ENCODE results near the gene NFU1. TPM values are rescaled to one million over a fixed set of nuclear protein-coding genes. Genes with fewer than 3 reads are reported as not detected.
A peak's percentile ranks its signal among the peaks of the same experiment; 100 is the strongest.

Gene NFU1
- total and polyA plus RNA-seq, 2 experiments from 2014 or later = 39.9 to 102 TPM

DNA sequence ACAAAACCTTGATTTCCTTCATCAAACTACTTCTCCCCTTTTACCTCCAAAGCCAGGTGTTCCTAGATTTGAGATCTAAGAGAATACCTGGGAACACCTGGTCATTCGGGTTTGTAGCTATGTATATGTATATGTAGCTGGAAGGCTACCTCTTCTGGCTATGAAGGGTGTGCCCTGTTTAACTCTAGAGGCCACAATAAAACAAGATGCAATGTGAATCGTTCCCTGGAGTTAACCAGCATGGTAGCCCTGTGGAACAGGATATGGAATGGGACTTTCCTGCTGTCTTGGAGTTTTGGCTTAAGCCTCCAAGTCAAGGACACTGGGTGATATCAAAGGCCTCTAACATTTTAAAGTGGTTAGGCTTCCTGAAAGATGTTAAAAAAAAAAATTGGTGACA, 17.7 kb upstream of the NFU1 start (continued):
- TF ChIP-seq, protein P1, sequence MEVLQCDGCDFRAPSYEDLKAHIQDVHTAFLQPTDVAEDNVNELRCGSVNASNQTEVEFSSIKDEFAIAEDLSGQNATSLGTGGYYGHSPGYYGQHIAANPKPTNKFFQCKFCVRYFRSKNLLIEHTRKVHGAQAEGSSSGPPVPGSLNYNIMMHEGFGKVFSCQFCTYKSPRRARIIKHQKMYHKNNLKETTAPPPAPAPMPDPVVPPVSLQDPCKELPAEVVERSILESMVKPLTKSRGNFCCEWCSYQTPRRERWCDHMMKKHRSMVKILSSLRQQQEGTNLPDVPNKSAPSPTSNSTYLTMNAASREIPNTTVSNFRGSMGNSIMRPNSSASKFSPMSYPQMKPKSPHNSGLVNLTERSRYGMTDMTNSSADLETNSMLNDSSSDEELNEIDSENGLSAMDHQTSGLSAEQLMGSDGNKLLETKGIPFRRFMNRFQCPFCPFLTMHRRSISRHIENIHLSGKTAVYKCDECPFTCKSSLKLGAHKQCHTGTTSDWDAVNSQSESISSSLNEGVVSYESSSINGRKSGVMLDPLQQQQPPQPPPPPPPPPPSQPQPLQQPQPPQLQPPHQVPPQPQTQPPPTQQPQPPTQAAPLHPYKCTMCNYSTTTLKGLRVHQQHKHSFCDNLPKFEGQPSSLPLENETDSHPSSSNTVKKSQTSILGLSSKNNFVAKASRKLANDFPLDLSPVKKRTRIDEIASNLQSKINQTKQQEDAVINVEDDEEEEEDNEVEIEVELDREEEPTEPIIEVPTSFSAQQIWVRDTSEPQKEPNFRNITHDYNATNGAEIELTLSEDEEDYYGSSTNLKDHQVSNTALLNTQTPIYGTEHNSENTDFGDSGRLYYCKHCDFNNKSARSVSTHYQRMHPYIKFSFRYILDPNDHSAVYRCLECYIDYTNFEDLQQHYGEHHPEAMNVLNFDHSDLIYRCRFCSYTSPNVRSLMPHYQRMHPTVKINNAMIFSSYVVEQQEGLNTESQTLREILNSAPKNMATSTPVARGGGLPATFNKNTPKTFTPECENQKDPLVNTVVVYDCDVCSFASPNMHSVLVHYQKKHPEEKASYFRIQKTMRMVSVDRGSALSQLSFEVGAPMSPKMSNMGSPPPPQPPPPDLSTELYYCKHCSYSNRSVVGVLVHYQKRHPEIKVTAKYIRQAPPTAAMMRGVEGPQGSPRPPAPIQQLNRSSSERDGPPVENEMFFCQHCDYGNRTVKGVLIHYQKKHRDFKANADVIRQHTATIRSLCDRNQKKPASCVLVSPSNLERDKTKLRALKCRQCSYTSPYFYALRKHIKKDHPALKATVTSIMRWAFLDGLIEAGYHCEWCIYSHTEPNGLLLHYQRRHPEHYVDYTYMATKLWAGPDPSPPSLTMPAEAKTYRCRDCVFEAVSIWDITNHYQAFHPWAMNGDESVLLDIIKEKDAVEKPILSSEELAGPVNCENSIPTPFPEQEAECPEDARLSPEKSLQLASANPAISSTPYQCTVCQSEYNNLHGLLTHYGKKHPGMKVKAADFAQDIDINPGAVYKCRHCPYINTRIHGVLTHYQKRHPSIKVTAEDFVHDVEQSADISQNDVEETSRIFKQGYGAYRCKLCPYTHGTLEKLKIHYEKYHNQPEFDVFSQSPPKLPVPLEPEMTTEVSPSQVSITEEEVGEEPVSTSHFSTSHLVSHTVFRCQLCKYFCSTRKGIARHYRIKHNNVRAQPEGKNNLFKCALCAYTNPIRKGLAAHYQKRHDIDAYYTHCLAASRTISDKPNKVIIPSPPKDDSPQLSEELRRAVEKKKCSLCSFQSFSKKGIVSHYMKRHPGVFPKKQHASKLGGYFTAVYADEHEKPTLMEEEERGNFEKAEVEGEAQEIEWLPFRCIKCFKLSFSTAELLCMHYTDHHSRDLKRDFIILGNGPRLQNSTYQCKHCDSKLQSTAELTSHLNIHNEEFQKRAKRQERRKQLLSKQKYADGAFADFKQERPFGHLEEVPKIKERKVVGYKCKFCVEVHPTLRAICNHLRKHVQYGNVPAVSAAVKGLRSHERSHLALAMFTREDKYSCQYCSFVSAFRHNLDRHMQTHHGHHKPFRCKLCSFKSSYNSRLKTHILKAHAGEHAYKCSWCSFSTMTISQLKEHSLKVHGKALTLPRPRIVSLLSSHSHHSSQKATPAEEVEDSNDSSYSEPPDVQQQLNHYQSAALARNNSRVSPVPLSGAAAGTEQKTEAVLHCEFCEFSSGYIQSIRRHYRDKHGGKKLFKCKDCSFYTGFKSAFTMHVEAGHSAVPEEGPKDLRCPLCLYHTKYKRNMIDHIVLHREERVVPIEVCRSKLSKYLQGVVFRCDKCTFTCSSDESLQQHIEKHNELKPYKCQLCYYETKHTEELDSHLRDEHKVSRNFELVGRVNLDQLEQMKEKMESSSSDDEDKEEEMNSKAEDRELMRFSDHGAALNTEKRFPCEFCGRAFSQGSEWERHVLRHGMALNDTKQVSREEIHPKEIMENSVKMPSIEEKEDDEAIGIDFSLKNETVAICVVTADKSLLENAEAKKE (CRISPR knock-in tag; IDR thresholded peaks at IDR 0.05) = no peak
- TF ChIP-seq, protein P2, sequence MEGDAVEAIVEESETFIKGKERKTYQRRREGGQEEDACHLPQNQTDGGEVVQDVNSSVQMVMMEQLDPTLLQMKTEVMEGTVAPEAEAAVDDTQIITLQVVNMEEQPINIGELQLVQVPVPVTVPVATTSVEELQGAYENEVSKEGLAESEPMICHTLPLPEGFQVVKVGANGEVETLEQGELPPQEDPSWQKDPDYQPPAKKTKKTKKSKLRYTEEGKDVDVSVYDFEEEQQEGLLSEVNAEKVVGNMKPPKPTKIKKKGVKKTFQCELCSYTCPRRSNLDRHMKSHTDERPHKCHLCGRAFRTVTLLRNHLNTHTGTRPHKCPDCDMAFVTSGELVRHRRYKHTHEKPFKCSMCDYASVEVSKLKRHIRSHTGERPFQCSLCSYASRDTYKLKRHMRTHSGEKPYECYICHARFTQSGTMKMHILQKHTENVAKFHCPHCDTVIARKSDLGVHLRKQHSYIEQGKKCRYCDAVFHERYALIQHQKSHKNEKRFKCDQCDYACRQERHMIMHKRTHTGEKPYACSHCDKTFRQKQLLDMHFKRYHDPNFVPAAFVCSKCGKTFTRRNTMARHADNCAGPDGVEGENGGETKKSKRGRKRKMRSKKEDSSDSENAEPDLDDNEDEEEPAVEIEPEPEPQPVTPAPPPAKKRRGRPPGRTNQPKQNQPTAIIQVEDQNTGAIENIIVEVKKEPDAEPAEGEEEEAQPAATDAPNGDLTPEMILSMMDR (conservative IDR thresholded peaks at IDR 0.05; ENCODE audit: low read depth in 2 of 2) = no peak

DNA sequence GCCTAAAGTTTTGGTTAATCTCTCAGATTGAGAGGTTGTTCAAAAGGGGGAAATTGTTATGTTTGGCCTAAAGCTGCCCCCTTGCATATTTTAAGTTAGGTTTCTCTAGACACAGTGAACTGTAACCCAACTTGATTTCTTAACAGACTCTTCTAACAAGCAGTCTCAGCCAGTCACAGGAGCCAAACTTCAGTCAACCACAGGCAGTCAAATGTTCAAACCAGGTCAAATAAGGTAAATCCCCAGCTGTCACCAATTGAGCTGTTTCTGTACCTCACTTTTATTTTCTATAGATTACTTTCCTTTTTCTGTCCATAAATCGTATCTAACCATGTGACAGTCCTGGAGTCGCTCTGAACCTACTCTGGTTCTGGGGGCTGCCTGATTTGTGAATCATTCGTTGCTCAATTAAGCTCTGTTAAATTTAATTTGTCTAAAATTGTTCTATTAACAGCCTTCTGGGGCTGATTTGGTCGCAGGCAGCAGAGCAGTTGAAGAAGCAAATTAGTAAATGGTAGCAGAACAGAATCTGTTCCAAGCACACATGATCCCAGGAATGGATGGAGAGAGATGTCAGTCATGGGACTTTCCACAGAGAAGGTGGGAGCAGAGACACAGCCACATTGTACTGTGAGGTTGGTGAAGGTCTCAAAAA, 16.4 kb upstream of the NFU1 start:
- H2AFZ ChIP-seq = peak overlapping the region; percentile 56; the same call in 1 of the 2 replicates
- no peaks in the 10 kb centered on the region for H3K27me3 ChIP-seq (ENCODE audit: insufficient read depth)
- H3K79me2 ChIP-seq (replicated peaks; ENCODE audit: insufficient read depth) = no peaks in the 10 kb centered on the region
- Mint-ChIP-seq H3K27ac (no peak overlapping the region), H3K4me1 (peaks cover 40% of the 10 kb centered on the region), H3K9me3 (no peaks in the 10 kb centered on the region), H3K36me3 (ENCODE audit: low read depth) (no peaks in the 10 kb centered on the region), H3K4me3 (no peak overlapping the region), H3K27me3 (ENCODE audit: insufficient read depth, low read depth, poor library complexity) (no peaks in the 10 kb centered on the region)
- H3K4me2 ChIP-seq = no peak overlapping the region
- no peaks in the 10 kb centered on the region for H3K36me3 ChIP-seq (ENCODE audit: insufficient read depth)
- H3K4me1 ChIP-seq (ENCODE audit: insufficient read depth) = peaks cover 38% of the 10 kb centered on the region
- H3K9me2 ChIP-seq (ENCODE audit: insufficient read depth) = no peaks in the 10 kb centered on the region; the same call in 1 of the 2 replicates
- H4K20me1 ChIP-seq (replicated peaks; ENCODE audit: insufficient read depth) = no peaks in the 10 kb centered on the region
- no peak for TF ChIP-seq JUNB (IDR thresholded peaks at IDR 0.05; ENCODE audit: unreplicated experiment)
- no peak for TF ChIP-seq CREB1 (CRISPR knock-in tag; IDR thresholded peaks at IDR 0.05; ENCODE audit: low read depth)
- TF ChIP-seq, protein P3, sequence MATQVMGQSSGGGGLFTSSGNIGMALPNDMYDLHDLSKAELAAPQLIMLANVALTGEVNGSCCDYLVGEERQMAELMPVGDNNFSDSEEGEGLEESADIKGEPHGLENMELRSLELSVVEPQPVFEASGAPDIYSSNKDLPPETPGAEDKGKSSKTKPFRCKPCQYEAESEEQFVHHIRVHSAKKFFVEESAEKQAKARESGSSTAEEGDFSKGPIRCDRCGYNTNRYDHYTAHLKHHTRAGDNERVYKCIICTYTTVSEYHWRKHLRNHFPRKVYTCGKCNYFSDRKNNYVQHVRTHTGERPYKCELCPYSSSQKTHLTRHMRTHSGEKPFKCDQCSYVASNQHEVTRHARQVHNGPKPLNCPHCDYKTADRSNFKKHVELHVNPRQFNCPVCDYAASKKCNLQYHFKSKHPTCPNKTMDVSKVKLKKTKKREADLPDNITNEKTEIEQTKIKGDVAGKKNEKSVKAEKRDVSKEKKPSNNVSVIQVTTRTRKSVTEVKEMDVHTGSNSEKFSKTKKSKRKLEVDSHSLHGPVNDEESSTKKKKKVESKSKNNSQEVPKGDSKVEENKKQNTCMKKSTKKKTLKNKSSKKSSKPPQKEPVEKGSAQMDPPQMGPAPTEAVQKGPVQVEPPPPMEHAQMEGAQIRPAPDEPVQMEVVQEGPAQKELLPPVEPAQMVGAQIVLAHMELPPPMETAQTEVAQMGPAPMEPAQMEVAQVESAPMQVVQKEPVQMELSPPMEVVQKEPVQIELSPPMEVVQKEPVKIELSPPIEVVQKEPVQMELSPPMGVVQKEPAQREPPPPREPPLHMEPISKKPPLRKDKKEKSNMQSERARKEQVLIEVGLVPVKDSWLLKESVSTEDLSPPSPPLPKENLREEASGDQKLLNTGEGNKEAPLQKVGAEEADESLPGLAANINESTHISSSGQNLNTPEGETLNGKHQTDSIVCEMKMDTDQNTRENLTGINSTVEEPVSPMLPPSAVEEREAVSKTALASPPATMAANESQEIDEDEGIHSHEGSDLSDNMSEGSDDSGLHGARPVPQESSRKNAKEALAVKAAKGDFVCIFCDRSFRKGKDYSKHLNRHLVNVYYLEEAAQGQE (IDR thresholded peaks at IDR 0.05; ENCODE audit: unreplicated experiment) = no peak
- TF ChIP-seq EZH2 (IDR thresholded peaks at IDR 0.05; ENCODE audit: low read depth, unreplicated experiment) = no peak
- no peak for TF ChIP-seq NANOG (IDR thresholded peaks at IDR 0.05; ENCODE audit: borderline replicate concordance)
- no peak for TF ChIP-seq ZNF331 (CRISPR knock-in tag; IDR thresholded peaks at IDR 0.05; ENCODE audit: low read depth)
- TF ChIP-seq ZNF114 (CRISPR knock-in tag; IDR thresholded peaks at IDR 0.05) = no peak
- TF ChIP-seq EZH2phosphoT487 (IDR thresholded peaks at IDR 0.05; ENCODE audit: unreplicated experiment) = no peak
- no peak for TF ChIP-seq STAT1 (IDR thresholded peaks at IDR 0.05; ENCODE audit: unreplicated experiment)
- no peak for TF ChIP-seq POLR2AphosphoS5 (IDR thresholded peaks at IDR 0.05; ENCODE audit: low read depth)
- no peak for ATAC-seq
- no peak for DNase-seq (ENCODE audit: low spot score)
- no peak overlapping the region for H3K27ac ChIP-seq (ENCODE audit: low read depth)
- H3F3A ChIP-seq (replicated peaks; ENCODE audit: low read depth) = 0 out of 2 replicates have a peak, but pooled peaks cover 2% of the 10 kb centered on the region
- no peak overlapping the region for H3K4me3 ChIP-seq

Measured in GM23338 (cell line).